HCT116 (cell line): ENCODE measurements around the gene SLC1A4. TPM values are rescaled to one million over a fixed set of nuclear protein-coding genes. Genes with fewer than 3 reads are reported as not detected.

Source experiments
- ATAC-seq: fragments of 200-7000 bp; cut with Tn5 transposase; 2 replicates; pipeline ENCODE4 v1.9.1; 2020; ENCODE audit warnings: mild to moderate bottlenecking, moderate library complexity
- BruUV-seq: library from RNA; stranded (reverse); fragments of 400-500 nt; replicated peaks from 2 replicates; lab custom pipeline; 2021; lab: Mats Ljungman, UMichigan
- CTCF ChIA-PET: fragments of 300-600 bp; sonication (Branson Sonifier 250); formaldehyde crosslinking; loops from one replicate; lab custom pipeline; 2021; ENCODE audit warnings: antibody characterized with exemption; lab: Charles Lee
- POLR2A ChIA-PET: fragments of 300-600, 350-600 bp; sonication (Branson Sonifier 250); formaldehyde crosslinking; loops from one replicate; lab custom pipeline; 2021; ENCODE audit warnings: antibody characterized with exemption; lab: Charles Lee
- RAD21 ChIA-PET, 2 experiments: fragments of 300-600 bp; sonication (Branson Sonifier 250); formaldehyde crosslinking; loops; one replicate each; lab custom pipeline; 2023; ENCODE audit warnings: low total read pairs in 2 of 2; ENCODE audit not compliant: uncharacterized antibody in 2 of 2, unreplicated experiment in 2 of 2, low non-redundant PET in 1 of 2; lab: Charles Lee
- DNase-seq: peaks from one replicate; pipeline ENCODE4 v3.0.0-alpha.2; 2010; ENCODE audit warnings: low read depth, low spot score
- H2AFZ ChIP-seq: fragments of 200-600 bp; shearing (Covaris generic), sonication (generic); 2 replicates; pipeline ENCODE4 v1.6.1; 2017; ENCODE audit warnings: low read depth, mixed run types, mixed read lengths, antibody characterized with exemption, low read length; ENCODE audit not compliant: poor library complexity, severe bottlenecking
- H3K27ac ChIP-seq: 2 replicates; pipeline ENCODE4 v1.5.1; 2012; ENCODE audit warnings: low read depth, low read length
- H3K27me3 ChIP-seq: fragments of 200-600 bp; sonication (generic); 2 replicates; pipeline ENCODE4 v1.6.1; 2016; ENCODE audit warnings: mixed run types, low read length, mixed read lengths; ENCODE audit not compliant: insufficient read depth
- H3K36me3 ChIP-seq, 2 experiments: fragments of 200-500 bp in 1 of 2; fragments of 200-600 bp in 1 of 2; sonication (Bioruptor generic) in 1 of 2; sonication (generic) in 1 of 2; 2 replicates each; pipeline versions ENCODE4 v1.5.1 to v1.6.1; 2014 to 2016; ENCODE audit warnings: low read length in 2 of 2, inconsistent platforms in 1 of 2, mixed read lengths in 1 of 2, mixed run types in 1 of 2; ENCODE audit not compliant: insufficient read depth in 2 of 2, control insufficient read depth in 1 of 2
- H3K4me1 ChIP-seq, 2 experiments: fragments of 200-600 bp in 1 of 2; sonication (generic) in 1 of 2; 2 replicates each; pipeline versions ENCODE4 v1.5.1 to v1.6.1; 2012 to 2017; ENCODE audit warnings: low read length in 2 of 2, inconsistent platforms in 1 of 2, mild to moderate bottlenecking in 1 of 2, mixed read lengths in 1 of 2, mixed run types in 1 of 2, moderate library complexity in 1 of 2; ENCODE audit not compliant: insufficient read depth in 2 of 2, control insufficient read depth in 1 of 2
- H3K4me2 ChIP-seq: fragments of 200-600 bp; sonication (generic); 2 replicates; pipeline ENCODE4 v1.6.1; 2017; ENCODE audit warnings: mixed run types, low read length, mixed read lengths
- H3K4me3 ChIP-seq, 2 experiments: fragments of 200-600 bp in 1 of 2; sonication (generic) in 1 of 2; replicated peaks in 1 of 2; 2 replicates each; pipeline ENCODE4 v1.5.1; 2011 to 2016; ENCODE audit warnings: low read length in 2 of 2, control low read depth in 1 of 2, low read depth in 1 of 2, mild to moderate bottlenecking in 1 of 2, mixed read lengths in 1 of 2, mixed run types in 1 of 2
- H3K79me2 ChIP-seq: fragments of 200-600 bp; sonication (generic); 2 replicates; pipeline ENCODE4 v1.6.1; 2017; ENCODE audit warnings: mild to moderate bottlenecking, mixed run types, low read length, moderate library complexity, mixed read lengths; ENCODE audit not compliant: insufficient read depth
- H3K9ac ChIP-seq: fragments of 200-600 bp; sonication (generic); 2 replicates; pipeline ENCODE4 v1.6.1; 2016; ENCODE audit warnings: low read length, mixed read lengths
- H3K9me2 ChIP-seq: fragments of 200-600 bp; sonication (generic), shearing (Covaris generic); 2 replicates; pipeline ENCODE4 v1.6.1; 2017; ENCODE audit warnings: mixed run types, mild to moderate bottlenecking, moderate library complexity; ENCODE audit not compliant: insufficient read depth
- H3K9me3 ChIP-seq, 2 experiments: fragments of 200-500 bp in 1 of 2; fragments of 200-600 bp in 1 of 2; sonication (Bioruptor generic) in 1 of 2; sonication (generic) in 1 of 2; 2 replicates each; pipeline ENCODE4 v1.6.1; 2014 to 2017; ENCODE audit warnings: low read length in 2 of 2, mixed read lengths in 2 of 2, inconsistent platforms in 1 of 2, low read depth in 1 of 2, mild to moderate bottlenecking in 1 of 2, mixed run types in 1 of 2, moderate library complexity in 1 of 2; ENCODE audit not compliant: control insufficient read depth in 1 of 2, insufficient read depth in 1 of 2
- H4K20me1 ChIP-seq: fragments of 200-600 bp; sonication (generic), shearing (Covaris generic); 2 replicates; pipeline ENCODE4 v1.6.1; 2017; ENCODE audit warnings: mixed run types, mild to moderate bottlenecking, moderate library complexity; ENCODE audit not compliant: insufficient read depth
- CBX3 ChIP-seq: IDR thresholded peaks from 2 replicates; pipeline ENCODE4 v1.6.1; 2012; ENCODE audit warnings: low read depth
- CEBPB ChIP-seq: IDR thresholded peaks from 2 replicates; pipeline ENCODE4 v1.6.1; 2012; ENCODE audit warnings: low read depth
- EGR1 ChIP-seq: IDR thresholded peaks from 2 replicates; pipeline ENCODE4 v1.6.1; 2012; ENCODE audit warnings: low read depth
- ELF1 ChIP-seq: IDR thresholded peaks from 2 replicates; pipeline ENCODE4 v1.6.1; 2012; ENCODE audit warnings: low read depth, borderline replicate concordance
- EZH2phosphoT487 ChIP-seq: fragments of 200-600 bp; IDR thresholded peaks from 2 replicates; pipeline ENCODE4 v1.6.1; 2018; ENCODE audit warnings: antibody characterized with exemption, borderline replicate concordance
- FOSL1 ChIP-seq: IDR thresholded peaks from 2 replicates; pipeline ENCODE4 v1.6.1; 2012; ENCODE audit warnings: low read depth
- JUND ChIP-seq: IDR thresholded peaks from 2 replicates; pipeline ENCODE4 v1.6.1; 2012
- POLR2A ChIP-seq: IDR thresholded peaks from 2 replicates; pipeline ENCODE4 v1.7.0; 2011; ENCODE audit warnings: borderline replicate concordance; ENCODE audit not compliant: insufficient read depth, insufficient read length; ENCODE audit errors: extremely low read depth
- POLR2AphosphoS5 ChIP-seq: IDR thresholded peaks from 2 replicates; pipeline ENCODE4 v1.6.1; 2011; ENCODE audit warnings: mild to moderate bottlenecking, low read depth, low read length, moderate library complexity
- RAD21 ChIP-seq: IDR thresholded peaks from 2 replicates; pipeline ENCODE4 v1.6.1; 2012; ENCODE audit warnings: low read depth, mild to moderate bottlenecking
- SIN3A ChIP-seq: IDR thresholded peaks from 2 replicates; pipeline ENCODE4 v1.6.1; 2012; ENCODE audit warnings: low read depth
- SP1 ChIP-seq: IDR thresholded peaks from 2 replicates; pipeline ENCODE4 v1.6.1; 2012; ENCODE audit warnings: low read depth
- SRF ChIP-seq: IDR thresholded peaks from 2 replicates; pipeline ENCODE4 v1.6.1; 2012; ENCODE audit warnings: low read depth
- TCF7L2 ChIP-seq: IDR thresholded peaks from 2 replicates; pipeline ENCODE4 v1.7.0; 2011; ENCODE audit warnings: borderline replicate concordance, inconsistent platforms; ENCODE audit not compliant: insufficient read depth, insufficient read length; ENCODE audit errors: extremely low read depth
- YY1 ChIP-seq: IDR thresholded peaks from 2 replicates; pipeline ENCODE4 v1.6.1; 2011; ENCODE audit warnings: low read length, low read depth, moderate library complexity, mild to moderate bottlenecking; ENCODE audit not compliant: insufficient replicate concordance; ENCODE audit errors: extremely low read depth
- ZFX ChIP-seq: fragments of 450-650 bp; IDR thresholded peaks from 2 replicates; pipeline ENCODE4 v1.6.1; 2017
- intact Hi-C: fragments of 100-400 bp; cut with micrococcal nuclease; formaldehyde crosslinking; loops from 2 replicates; pipeline ENCODE4 v1.10.0; 2022
- total RNA-seq: library from RNA; stranded (reverse); gene quantifications from one replicate; pipeline ENCODE4 v1.2.1, GENCODE V29; 2021; ENCODE audit not compliant: unreplicated experiment
- TF ChIP-seq, protein P1 (sequence below): IDR thresholded peaks from 2 replicates; pipeline ENCODE4 v1.6.1; 2012; ENCODE audit warnings: low read depth
- TF ChIP-seq, protein P2 (sequence below): IDR thresholded peaks from 2 replicates; pipeline ENCODE4 v1.6.1; 2011; ENCODE audit warnings: mild to moderate bottlenecking, low read length, moderate library complexity; ENCODE audit not compliant: insufficient replicate concordance; ENCODE audit errors: extremely low read depth
- TF ChIP-seq, protein P3 (sequence below): IDR thresholded peaks from 2 replicates; pipeline ENCODE4 v1.6.1; 2012
- TF ChIP-seq, protein P4 (sequence below): IDR thresholded peaks from 2 replicates; pipeline ENCODE4 v1.6.1; 2012

SLC1A4 gene
- total RNA-seq, 1 experiment from 2014 or later = 9.2 TPM

DNA sequence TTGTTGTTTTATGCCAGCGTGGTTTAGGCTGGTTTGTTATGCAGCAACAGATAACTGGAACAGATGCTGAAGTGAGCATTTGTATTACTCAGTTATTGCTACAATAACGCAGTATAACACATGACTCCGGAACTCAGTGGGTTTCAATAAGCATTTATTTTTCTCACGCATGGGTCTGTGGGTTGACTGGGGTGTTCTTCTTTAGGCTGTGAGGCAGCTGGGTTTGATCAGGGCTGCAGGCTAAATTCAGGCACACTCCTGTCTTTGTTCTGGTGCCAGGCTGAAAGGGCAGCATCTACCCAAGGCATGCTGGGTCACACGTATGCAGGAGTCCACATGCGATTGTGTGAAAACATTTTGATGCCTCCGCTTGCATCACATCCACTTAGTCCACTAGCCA, 3.8 kb upstream of the SLC1A4 start:
- Histone ChIP-seq H3K27ac (no peak overlapping the region), H4K20me1 (no peaks in the 10 kb centered on the region), H3K4me2 (no peak overlapping the region), H3K4me1 (peaks cover 0 to 18% of the 10 kb centered on the region in 2 experiments; a peak in 2 of 4 replicates), H3K9me3 (no peaks in the 10 kb centered on the region), H2AFZ (no peak overlapping the region), H3K4me3 (no peak overlapping the region), H3K9ac (no peak overlapping the region), H3K36me3 (no peaks in the 10 kb centered on the region), H3K27me3 (peaks cover 3% of the 10 kb centered on the region; the same call in 1 of the 2 replicates), H3K9me2 (no peaks in the 10 kb centered on the region), H3K79me2 (no peaks in the 10 kb centered on the region)
- DNase-seq (no peak), ATAC-seq (no peak)
- BruUV-seq = no TSS peak
- TF ChIP-seq CBX3 (no peak), SP1 (no peak), EGR1 (no peak), RAD21 (no peak), ZFX (no peak), EZH2phosphoT487 (no peak), POLR2A (no peak), ELF1 (no peak), JUND (no peak), TCF7L2 (no peak), SIN3A (no peak), FOSL1 (no peak), CEBPB (no peak), POLR2AphosphoS5 (no peak), SRF (no peak), YY1 (no peak)
- TF ChIP-seq, protein P1, sequence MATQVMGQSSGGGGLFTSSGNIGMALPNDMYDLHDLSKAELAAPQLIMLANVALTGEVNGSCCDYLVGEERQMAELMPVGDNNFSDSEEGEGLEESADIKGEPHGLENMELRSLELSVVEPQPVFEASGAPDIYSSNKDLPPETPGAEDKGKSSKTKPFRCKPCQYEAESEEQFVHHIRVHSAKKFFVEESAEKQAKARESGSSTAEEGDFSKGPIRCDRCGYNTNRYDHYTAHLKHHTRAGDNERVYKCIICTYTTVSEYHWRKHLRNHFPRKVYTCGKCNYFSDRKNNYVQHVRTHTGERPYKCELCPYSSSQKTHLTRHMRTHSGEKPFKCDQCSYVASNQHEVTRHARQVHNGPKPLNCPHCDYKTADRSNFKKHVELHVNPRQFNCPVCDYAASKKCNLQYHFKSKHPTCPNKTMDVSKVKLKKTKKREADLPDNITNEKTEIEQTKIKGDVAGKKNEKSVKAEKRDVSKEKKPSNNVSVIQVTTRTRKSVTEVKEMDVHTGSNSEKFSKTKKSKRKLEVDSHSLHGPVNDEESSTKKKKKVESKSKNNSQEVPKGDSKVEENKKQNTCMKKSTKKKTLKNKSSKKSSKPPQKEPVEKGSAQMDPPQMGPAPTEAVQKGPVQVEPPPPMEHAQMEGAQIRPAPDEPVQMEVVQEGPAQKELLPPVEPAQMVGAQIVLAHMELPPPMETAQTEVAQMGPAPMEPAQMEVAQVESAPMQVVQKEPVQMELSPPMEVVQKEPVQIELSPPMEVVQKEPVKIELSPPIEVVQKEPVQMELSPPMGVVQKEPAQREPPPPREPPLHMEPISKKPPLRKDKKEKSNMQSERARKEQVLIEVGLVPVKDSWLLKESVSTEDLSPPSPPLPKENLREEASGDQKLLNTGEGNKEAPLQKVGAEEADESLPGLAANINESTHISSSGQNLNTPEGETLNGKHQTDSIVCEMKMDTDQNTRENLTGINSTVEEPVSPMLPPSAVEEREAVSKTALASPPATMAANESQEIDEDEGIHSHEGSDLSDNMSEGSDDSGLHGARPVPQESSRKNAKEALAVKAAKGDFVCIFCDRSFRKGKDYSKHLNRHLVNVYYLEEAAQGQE = no peak
- TF ChIP-seq, protein P2, sequence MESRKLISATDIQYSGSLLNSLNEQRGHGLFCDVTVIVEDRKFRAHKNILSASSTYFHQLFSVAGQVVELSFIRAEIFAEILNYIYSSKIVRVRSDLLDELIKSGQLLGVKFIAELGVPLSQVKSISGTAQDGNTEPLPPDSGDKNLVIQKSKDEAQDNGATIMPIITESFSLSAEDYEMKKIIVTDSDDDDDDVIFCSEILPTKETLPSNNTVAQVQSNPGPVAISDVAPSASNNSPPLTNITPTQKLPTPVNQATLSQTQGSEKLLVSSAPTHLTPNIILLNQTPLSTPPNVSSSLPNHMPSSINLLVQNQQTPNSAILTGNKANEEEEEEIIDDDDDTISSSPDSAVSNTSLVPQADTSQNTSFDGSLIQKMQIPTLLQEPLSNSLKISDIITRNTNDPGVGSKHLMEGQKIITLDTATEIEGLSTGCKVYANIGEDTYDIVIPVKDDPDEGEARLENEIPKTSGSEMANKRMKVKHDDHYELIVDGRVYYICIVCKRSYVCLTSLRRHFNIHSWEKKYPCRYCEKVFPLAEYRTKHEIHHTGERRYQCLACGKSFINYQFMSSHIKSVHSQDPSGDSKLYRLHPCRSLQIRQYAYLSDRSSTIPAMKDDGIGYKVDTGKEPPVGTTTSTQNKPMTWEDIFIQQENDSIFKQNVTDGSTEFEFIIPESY = no peak
- TF ChIP-seq, protein P3, sequence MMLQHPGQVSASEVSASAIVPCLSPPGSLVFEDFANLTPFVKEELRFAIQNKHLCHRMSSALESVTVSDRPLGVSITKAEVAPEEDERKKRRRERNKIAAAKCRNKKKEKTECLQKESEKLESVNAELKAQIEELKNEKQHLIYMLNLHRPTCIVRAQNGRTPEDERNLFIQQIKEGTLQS = no peak
- TF ChIP-seq, protein P4, sequence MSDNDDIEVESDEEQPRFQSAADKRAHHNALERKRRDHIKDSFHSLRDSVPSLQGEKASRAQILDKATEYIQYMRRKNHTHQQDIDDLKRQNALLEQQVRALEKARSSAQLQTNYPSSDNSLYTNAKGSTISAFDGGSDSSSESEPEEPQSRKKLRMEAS = no peak
- RAD21 ChIA-PET = no interaction called here
- POLR2A ChIA-PET = no interaction called here
- intact Hi-C loops = no loop called here
- CTCF ChIA-PET = no interaction called here
